GM20000 (cell line): ENCODE results near the gene HBEGF.

ENCODE experiments used
- DNase-seq: peaks from one replicate; pipeline ENCODE4 v3.0.0; 2012; ENCODE audit warnings: low spot score
- CTCF ChIP-seq: IDR thresholded peaks from 2 replicates; pipeline ENCODE4 v1.5.1; 2012; ENCODE audit warnings: mild to moderate bottlenecking, control low read depth; ENCODE audit errors: extremely low read depth, missing control alignments

Gene HBEGF

GRCh38 chr5:140303966-140304365 is 42.4 kb downstream of the HBEGF start:
- no peak for DNase-seq
- TF ChIP-seq CTCF = no peak

- DNase-seq = peak; percentile 93
- no peak for TF ChIP-seq CTCF
These were observed 43.4 kb downstream of the HBEGF start, which contains the start of gene PFDN1 for GRCh38 chr5:140302786-140303639. PFDN1 (minus strand) TSS chr5:140303101; CDS start chr5:140303073, 28 bp downstream.

- no peak for TF ChIP-seq CTCF
- DNase-seq = no peak
These were observed 45.3 kb downstream of the HBEGF start for GRCh38 chr5:140301136-140301535.

GRCh38 chr5:140299056-140299455 is 47.3 kb downstream of the HBEGF start:
- TF ChIP-seq CTCF = no peak
- DNase-seq = no peak

- no peak for TF ChIP-seq CTCF
- no peak for DNase-seq
These were observed 48.2 kb downstream of the HBEGF start for GRCh38 chr5:140298183-140298601.

- no peak for TF ChIP-seq CTCF
- no peak for DNase-seq
These were observed 49.1 kb downstream of the HBEGF start for GRCh38 chr5:140297283-140297682.

GRCh38 chr5:140296289-140296688 is 50.1 kb downstream of the HBEGF start:
- DNase-seq = no peak
- TF ChIP-seq CTCF = no peak
